GM23248 (cell line): ENCODE results near the gene SLC25A38.

ENCODE experiments used
- EZH2 ChIP-seq: fragments of 200-600 bp; sonication (generic); IDR thresholded peaks from 2 replicates; pipeline ENCODE4 v1.6.1; 2018; ENCODE audit warnings: antibody characterized with exemption, mild to moderate bottlenecking; ENCODE audit not compliant: insufficient read depth, poor library complexity, severe bottlenecking
- EZH2phosphoT487 ChIP-seq: fragments of 200-600 bp; sonication (generic); IDR thresholded peaks from 2 replicates; pipeline ENCODE4 v1.6.1; 2018; ENCODE audit warnings: antibody characterized with exemption, moderate library complexity, mild to moderate bottlenecking, low read depth; ENCODE audit not compliant: insufficient read depth

GRCh38 chr3:39346785-39347585, 36.2 kb upstream of the SLC25A38 start:
- TF ChIP-seq EZH2 (no peak), EZH2phosphoT487 (no peak)
